Measurements from ENCODE around the gene SPAG16.

SPAG16 gene

DNA sequence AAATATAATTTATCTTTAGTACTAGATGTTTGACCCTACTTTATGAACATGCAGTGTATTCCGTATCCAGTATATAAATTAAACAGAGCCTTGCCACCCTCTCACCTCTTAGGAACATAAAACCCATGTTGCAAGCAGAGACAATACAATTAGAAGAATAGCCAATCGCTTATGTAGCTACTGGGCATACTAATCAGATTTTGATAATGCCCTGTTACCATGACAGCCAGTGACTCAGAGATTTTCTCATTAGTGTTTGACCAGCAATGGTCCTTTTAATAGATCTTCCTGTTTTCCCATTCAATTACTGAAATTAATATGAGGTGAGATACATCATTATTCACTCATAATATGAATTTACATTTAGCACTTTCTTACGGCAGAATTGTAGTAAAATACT lies 579.3 kb downstream of the SPAG16 start:
- ATAC-seq, result no peak
- TF ChIP-seq OSR1 (CRISPR knock-in tag; IDR thresholded peaks at IDR 0.05) (no peak), ZFP30 (CRISPR knock-in tag; IDR thresholded peaks at IDR 0.05) (no peak), PPARA (CRISPR knock-in tag; IDR thresholded peaks at IDR 0.05; ENCODE audit: borderline replicate concordance) (no peak), ZC3H10 (CRISPR knock-in tag; IDR thresholded peaks at IDR 0.05) (no peak), CSDC2 (CRISPR knock-in tag; IDR thresholded peaks at IDR 0.05) (no peak), ZFP3 (CRISPR knock-in tag; IDR thresholded peaks at IDR 0.05) (no peak), TOX (CRISPR knock-in tag; IDR thresholded peaks at IDR 0.05; ENCODE audit: borderline replicate concordance) (no peak), ZNF565 (CRISPR knock-in tag; conservative IDR thresholded peaks at IDR 0.05; ENCODE audit: low read depth) (no peak), ZNF8 (CRISPR knock-in tag; IDR thresholded peaks at IDR 0.05) (no peak), BACH2 (CRISPR knock-in tag; IDR thresholded peaks at IDR 0.05; ENCODE audit: borderline replicate concordance) (no peak), SNAI2 (CRISPR knock-in tag; IDR thresholded peaks at IDR 0.05) (no peak)
- TF ChIP-seq, protein P1, sequence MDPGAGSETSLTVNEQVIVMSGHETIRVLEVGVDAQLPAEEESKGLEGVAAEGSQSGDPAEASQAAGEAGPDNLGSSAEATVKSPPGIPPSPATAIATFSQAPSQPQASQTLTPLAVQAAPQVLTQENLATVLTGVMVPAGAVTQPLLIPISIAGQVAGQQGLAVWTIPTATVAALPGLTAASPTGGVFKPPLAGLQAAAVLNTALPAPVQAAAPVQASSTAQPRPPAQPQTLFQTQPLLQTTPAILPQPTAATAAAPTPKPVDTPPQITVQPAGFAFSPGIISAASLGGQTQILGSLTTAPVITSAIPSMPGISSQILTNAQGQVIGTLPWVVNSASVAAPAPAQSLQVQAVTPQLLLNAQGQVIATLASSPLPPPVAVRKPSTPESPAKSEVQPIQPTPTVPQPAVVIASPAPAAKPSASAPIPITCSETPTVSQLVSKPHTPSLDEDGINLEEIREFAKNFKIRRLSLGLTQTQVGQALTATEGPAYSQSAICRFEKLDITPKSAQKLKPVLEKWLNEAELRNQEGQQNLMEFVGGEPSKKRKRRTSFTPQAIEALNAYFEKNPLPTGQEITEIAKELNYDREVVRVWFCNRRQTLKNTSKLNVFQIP (CRISPR knock-in tag; IDR thresholded peaks at IDR 0.05; ENCODE audit: borderline replicate concordance, low read depth), result no peak
- TF ChIP-seq, protein P2, sequence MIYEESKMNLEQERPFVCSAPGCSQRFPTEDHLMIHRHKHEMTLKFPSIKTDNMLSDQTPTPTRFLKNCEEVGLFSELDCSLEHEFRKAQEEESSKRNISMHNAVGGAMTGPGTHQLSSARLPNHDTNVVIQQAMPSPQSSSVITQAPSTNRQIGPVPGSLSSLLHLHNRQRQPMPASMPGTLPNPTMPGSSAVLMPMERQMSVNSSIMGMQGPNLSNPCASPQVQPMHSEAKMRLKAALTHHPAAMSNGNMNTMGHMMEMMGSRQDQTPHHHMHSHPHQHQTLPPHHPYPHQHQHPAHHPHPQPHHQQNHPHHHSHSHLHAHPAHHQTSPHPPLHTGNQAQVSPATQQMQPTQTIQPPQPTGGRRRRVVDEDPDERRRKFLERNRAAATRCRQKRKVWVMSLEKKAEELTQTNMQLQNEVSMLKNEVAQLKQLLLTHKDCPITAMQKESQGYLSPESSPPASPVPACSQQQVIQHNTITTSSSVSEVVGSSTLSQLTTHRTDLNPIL (CRISPR knock-in tag; IDR thresholded peaks at IDR 0.05; ENCODE audit: low read depth), result no peak

DNA sequence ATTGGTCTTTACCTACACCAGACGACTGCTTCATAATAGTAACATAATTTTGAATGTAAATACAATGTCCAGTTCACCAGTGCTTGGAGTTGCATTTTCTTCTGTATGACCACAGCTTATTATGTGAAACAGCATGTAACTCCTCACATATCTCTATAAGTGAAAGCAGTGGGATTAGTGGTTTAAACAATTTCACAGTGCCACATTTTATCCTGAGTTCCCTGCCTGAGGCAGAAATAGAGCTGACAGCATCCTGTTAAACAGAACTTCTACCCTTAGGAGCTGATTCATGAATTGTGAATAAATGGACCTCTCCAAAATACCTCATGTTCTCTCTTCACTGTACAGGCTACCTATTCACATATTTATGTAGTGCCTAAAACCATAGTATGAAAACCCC lies 584.3 kb downstream of the SPAG16 start:
- no peak for ATAC-seq
- no peak for TF ChIP-seq CSDC2 (CRISPR knock-in tag; IDR thresholded peaks at IDR 0.05)
- TF ChIP-seq ESRRG (CRISPR knock-in tag; IDR thresholded peaks at IDR 0.05), result no peak
- no peak for TF ChIP-seq OSR1 (CRISPR knock-in tag; IDR thresholded peaks at IDR 0.05)
- no peak for TF ChIP-seq ZNF70 (CRISPR knock-in tag; IDR thresholded peaks at IDR 0.05)
- TF ChIP-seq GLIS3 (CRISPR knock-in tag; IDR thresholded peaks at IDR 0.05), result no peak
- TF ChIP-seq TOX (CRISPR knock-in tag; IDR thresholded peaks at IDR 0.05; ENCODE audit: borderline replicate concordance), result no peak
- TF ChIP-seq, protein P2 (CRISPR knock-in tag; IDR thresholded peaks at IDR 0.05; ENCODE audit: low read depth), result no peak
- TF ChIP-seq PPARA (CRISPR knock-in tag; IDR thresholded peaks at IDR 0.05; ENCODE audit: borderline replicate concordance), result no peak
- TF ChIP-seq SNAI2 (CRISPR knock-in tag; IDR thresholded peaks at IDR 0.05), result no peak
- TF ChIP-seq, protein P3, sequence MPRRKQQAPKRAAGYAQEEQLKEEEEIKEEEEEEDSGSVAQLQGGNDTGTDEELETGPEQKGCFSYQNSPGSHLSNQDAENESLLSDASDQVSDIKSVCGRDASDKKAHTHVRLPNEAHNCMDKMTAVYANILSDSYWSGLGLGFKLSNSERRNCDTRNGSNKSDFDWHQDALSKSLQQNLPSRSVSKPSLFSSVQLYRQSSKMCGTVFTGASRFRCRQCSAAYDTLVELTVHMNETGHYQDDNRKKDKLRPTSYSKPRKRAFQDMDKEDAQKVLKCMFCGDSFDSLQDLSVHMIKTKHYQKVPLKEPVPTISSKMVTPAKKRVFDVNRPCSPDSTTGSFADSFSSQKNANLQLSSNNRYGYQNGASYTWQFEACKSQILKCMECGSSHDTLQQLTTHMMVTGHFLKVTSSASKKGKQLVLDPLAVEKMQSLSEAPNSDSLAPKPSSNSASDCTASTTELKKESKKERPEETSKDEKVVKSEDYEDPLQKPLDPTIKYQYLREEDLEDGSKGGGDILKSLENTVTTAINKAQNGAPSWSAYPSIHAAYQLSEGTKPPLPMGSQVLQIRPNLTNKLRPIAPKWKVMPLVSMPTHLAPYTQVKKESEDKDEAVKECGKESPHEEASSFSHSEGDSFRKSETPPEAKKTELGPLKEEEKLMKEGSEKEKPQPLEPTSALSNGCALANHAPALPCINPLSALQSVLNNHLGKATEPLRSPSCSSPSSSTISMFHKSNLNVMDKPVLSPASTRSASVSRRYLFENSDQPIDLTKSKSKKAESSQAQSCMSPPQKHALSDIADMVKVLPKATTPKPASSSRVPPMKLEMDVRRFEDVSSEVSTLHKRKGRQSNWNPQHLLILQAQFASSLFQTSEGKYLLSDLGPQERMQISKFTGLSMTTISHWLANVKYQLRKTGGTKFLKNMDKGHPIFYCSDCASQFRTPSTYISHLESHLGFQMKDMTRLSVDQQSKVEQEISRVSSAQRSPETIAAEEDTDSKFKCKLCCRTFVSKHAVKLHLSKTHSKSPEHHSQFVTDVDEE (CRISPR knock-in tag; IDR thresholded peaks at IDR 0.05), result no peak
- no peak for TF ChIP-seq ZFP30 (CRISPR knock-in tag; IDR thresholded peaks at IDR 0.05)
- TF ChIP-seq, protein P1 (CRISPR knock-in tag; IDR thresholded peaks at IDR 0.05; ENCODE audit: borderline replicate concordance, low read depth), result no peak
- TF ChIP-seq, protein P4, sequence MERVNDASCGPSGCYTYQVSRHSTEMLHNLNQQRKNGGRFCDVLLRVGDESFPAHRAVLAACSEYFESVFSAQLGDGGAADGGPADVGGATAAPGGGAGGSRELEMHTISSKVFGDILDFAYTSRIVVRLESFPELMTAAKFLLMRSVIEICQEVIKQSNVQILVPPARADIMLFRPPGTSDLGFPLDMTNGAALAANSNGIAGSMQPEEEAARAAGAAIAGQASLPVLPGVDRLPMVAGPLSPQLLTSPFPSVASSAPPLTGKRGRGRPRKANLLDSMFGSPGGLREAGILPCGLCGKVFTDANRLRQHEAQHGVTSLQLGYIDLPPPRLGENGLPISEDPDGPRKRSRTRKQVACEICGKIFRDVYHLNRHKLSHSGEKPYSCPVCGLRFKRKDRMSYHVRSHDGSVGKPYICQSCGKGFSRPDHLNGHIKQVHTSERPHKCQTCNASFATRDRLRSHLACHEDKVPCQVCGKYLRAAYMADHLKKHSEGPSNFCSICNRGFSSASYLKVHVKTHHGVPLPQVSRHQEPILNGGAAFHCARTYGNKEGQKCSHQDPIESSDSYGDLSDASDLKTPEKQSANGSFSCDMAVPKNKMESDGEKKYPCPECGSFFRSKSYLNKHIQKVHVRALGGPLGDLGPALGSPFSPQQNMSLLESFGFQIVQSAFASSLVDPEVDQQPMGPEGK (CRISPR knock-in tag; IDR thresholded peaks at IDR 0.05; ENCODE audit: borderline replicate concordance), result no peak
- TF ChIP-seq TCF4 (CRISPR knock-in tag; IDR thresholded peaks at IDR 0.05; ENCODE audit: borderline replicate concordance), result no peak
- no peak for TF ChIP-seq ZNF565 (CRISPR knock-in tag; conservative IDR thresholded peaks at IDR 0.05; ENCODE audit: low read depth)
- TF ChIP-seq BACH2 (CRISPR knock-in tag; IDR thresholded peaks at IDR 0.05; ENCODE audit: borderline replicate concordance), result no peak
